Mesothelial cell of epicardium (in vitro differentiated cells): Measurements from ENCODE around the gene CNPPD1. TPM values are rescaled to one million over a fixed set of nuclear protein-coding genes. Genes with fewer than 3 reads are reported as not detected.

Experiments
- DNase-seq, 2 experiments: peaks; one replicate each; pipeline ENCODE4 v3.0.0; 2021; ENCODE audit warnings: low spot score in 2 of 2; ENCODE audit not compliant: unreplicated experiment in 2 of 2
- H3K27ac Mint-ChIP-seq: 2 replicates; pipeline ENCODE4 v1.8.0; 2021; ENCODE audit warnings: mixed read lengths
- H3K27me3 Mint-ChIP-seq: 2 replicates; pipeline ENCODE4 v1.8.0; 2021; ENCODE audit warnings: low read depth, mixed read lengths
- H3K36me3 Mint-ChIP-seq: 2 replicates; pipeline ENCODE4 v1.8.0; 2021; ENCODE audit warnings: mixed read lengths
- H3K4me1 Mint-ChIP-seq: 2 replicates; pipeline ENCODE4 v1.8.0; 2021; ENCODE audit warnings: mixed read lengths
- H3K4me3 Mint-ChIP-seq: 2 replicates; pipeline ENCODE4 v1.8.0; 2021; ENCODE audit warnings: mild to moderate bottlenecking, moderate library complexity, mixed read lengths
- H3K9me3 Mint-ChIP-seq: 2 replicates; pipeline ENCODE4 v1.8.0; 2021; ENCODE audit warnings: mixed read lengths
- CTCF ChIP-seq: fragments of 200-600 bp; sonication (generic); IDR thresholded peaks from one replicate; pipeline ENCODE4 v1.5.0; 2021; ENCODE audit warnings: antibody characterized with exemption; ENCODE audit not compliant: unreplicated experiment
- total RNA-seq: library from RNA; stranded (reverse); gene quantifications from 3 replicates; pipeline ENCODE4 v1.2.1, GENCODE V29; 2021

The CNPPD1 gene
- total RNA-seq, 1 donor from 2014 or later, result 28.2 TPM

GRCh38 chr2:219131744-219132143 lies 45.0 kb downstream of the CNPPD1 start:
- no peak overlapping the region for H3K4me3 Mint-ChIP-seq
- TF ChIP-seq CTCF, result no peak
- H3K27ac Mint-ChIP-seq, result no peak overlapping the region
- no peak for DNase-seq
- H3K27me3 Mint-ChIP-seq, result no peaks in the 10 kb centered on the region
- H3K36me3 Mint-ChIP-seq, result no peaks in the 10 kb centered on the region
- H3K4me1 Mint-ChIP-seq, result peaks cover 4% of the 10 kb centered on the region
- no peaks in the 10 kb centered on the region for H3K9me3 Mint-ChIP-seq

- Mint-ChIP-seq H3K4me1 (peaks cover 4% of the 10 kb centered on the region), H3K27ac (no peak overlapping the region), H3K4me3 (no peak overlapping the region), H3K36me3 (no peaks in the 10 kb centered on the region), H3K9me3 (no peaks in the 10 kb centered on the region), H3K27me3 (no peaks in the 10 kb centered on the region)
- TF ChIP-seq CTCF, result no peak
- no peak for DNase-seq
These were observed 45.4 kb downstream of the CNPPD1 start for GRCh38 chr2:219131327-219131726.

DNA sequence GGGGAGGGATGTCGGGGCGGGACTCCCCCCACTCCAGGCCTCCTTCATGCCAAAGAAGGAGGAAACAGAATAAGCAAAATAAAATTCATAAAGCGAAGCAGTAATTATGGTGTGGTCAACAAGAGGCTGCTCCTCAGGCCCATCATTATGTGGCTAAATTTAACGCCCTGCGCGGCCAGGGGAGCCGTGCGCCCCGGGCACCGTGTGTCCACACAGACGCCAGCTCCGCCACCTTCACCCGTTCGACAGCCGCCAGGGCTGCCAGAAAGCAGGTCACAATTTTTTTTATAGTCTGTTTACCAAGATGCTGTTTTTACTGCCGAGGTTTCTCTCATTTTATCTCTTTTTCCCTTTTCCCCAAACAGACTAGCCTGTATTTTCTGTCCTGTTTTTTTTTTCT lies 47.1 kb downstream of the CNPPD1 start:
- H3K4me1 Mint-ChIP-seq, result peaks cover 14% of the 10 kb centered on the region
- no peak overlapping the region for H3K27ac Mint-ChIP-seq
- no peaks in the 10 kb centered on the region for H3K9me3 Mint-ChIP-seq
- no peak for DNase-seq
- no peak for TF ChIP-seq CTCF
- no peaks in the 10 kb centered on the region for H3K36me3 Mint-ChIP-seq
- H3K27me3 Mint-ChIP-seq, result no peaks in the 10 kb centered on the region
- H3K4me3 Mint-ChIP-seq, result no peak overlapping the region

GRCh38 chr2:219128396-219128795 lies 48.3 kb downstream of the CNPPD1 start:
- Mint-ChIP-seq H3K9me3 (no peaks in the 10 kb centered on the region), H3K4me1 (peaks cover 23% of the 10 kb centered on the region), H3K4me3 (no peak overlapping the region), H3K36me3 (no peaks in the 10 kb centered on the region), H3K27ac (no peak overlapping the region), H3K27me3 (no peaks in the 10 kb centered on the region)
- no peak for DNase-seq
- no peak for TF ChIP-seq CTCF

GRCh38 chr2:219127037-219127635 lies 49.6 kb downstream of the CNPPD1 start:
- peaks cover 35% of the 10 kb centered on the region for H3K4me1 Mint-ChIP-seq
- H3K9me3 Mint-ChIP-seq, result no peaks in the 10 kb centered on the region
- no peaks in the 10 kb centered on the region for H3K27me3 Mint-ChIP-seq
- DNase-seq, result no peak
- H3K36me3 Mint-ChIP-seq, result no peaks in the 10 kb centered on the region
- no peak overlapping the region for H3K4me3 Mint-ChIP-seq
- no peak overlapping the region for H3K27ac Mint-ChIP-seq
- no peak for TF ChIP-seq CTCF

DNA sequence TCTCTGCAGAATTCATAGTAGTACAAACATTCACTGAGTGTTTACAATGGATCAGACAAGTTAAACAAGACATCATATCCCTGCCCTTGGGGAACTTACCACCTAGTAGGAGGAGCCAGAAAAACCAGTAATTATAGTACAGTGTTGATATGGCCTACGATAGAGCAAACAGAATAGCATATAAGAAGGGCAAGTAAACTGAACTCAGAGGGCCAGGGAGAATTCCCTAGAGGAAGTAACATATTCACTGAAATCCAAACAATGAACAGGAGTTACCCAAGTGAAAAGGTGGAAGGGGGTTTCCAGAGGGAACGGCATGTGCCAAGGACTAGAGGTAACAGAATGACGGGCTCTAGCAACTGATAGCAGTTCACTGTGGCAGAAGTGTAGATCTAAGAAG lies 50.2 kb downstream of the CNPPD1 start:
- no peaks in the 10 kb centered on the region for H3K36me3 Mint-ChIP-seq
- H3K4me3 Mint-ChIP-seq, result no peak overlapping the region
- peaks cover 36% of the 10 kb centered on the region for H3K4me1 Mint-ChIP-seq
- H3K27ac Mint-ChIP-seq, result no peak overlapping the region
- no peak for DNase-seq
- H3K27me3 Mint-ChIP-seq, result no peaks in the 10 kb centered on the region
- TF ChIP-seq CTCF, result no peak
- H3K9me3 Mint-ChIP-seq, result no peaks in the 10 kb centered on the region
